Measurements from ENCODE around the gene SKIC3. TPM values are rescaled to one million over a fixed set of nuclear protein-coding genes. Genes with fewer than 3 reads are reported as not detected.

The SKIC3 gene
- total and polyA plus RNA-seq, 7 donors, result 7.2 to 103 (median 55.8) TPM

GRCh38 chr5:95591490-95591901, 36.7 kb upstream of the SKIC3 start:
- H3K9me3 ChIP-seq, result no peaks in the 10 kb centered on the region
- H3K27ac ChIP-seq, result no peak overlapping the region

GRCh38 chr5:95590880-95591279, 36.1 kb upstream of the SKIC3 start:
- Histone ChIP-seq H3K9me3 (no peaks in the 10 kb centered on the region), H3K27me3 (no peaks in the 10 kb centered on the region), H3K27ac (no peak overlapping the region), H3K4me3 (no peak overlapping the region), H3K36me3 (peaks cover 0 to 8% (median 0%) of the 10 kb centered on the region in 4 donors), H3K4me1 (peaks cover 0 to 2% (median 0%) of the 10 kb centered on the region in 4 donors)
- WGBS, 2 donors, result 74 to 91% methylated on average over 1 of the region's 1 CpG
- TF ChIP-seq CTCF (IDR thresholded peaks at IDR 0.05), result no peak
- TF ChIP-seq POLR2AphosphoS5 (IDR thresholded peaks at IDR 0.05), result no peak
- no peak for TF ChIP-seq POLR2A (IDR thresholded peaks at IDR 0.05)
- TF ChIP-seq EP300 (IDR thresholded peaks at IDR 0.05), result no peak
- DNase-seq, result no peak
- intact Hi-C loops (cut with DNase I), result no loop called here

More at GRCh38 chr5:95591490-95591901, 36.7 kb upstream of the SKIC3 start:
- intact Hi-C loops (cut with DNase I), result no loop called here
- WGBS, 2 donors, result 84 to 88% methylated on average over 5 of the region's 5 CpGs
- DNase-seq, result no peak
- Histone ChIP-seq H3K36me3 (peaks cover 0 to 8% (median 0%) of the 10 kb centered on the region in 4 donors), H3K4me1 (peaks cover 0 to 6% (median 0%) of the 10 kb centered on the region in 4 donors), H3K27me3 (no peaks in the 10 kb centered on the region), H3K4me3 (no peak overlapping the region)
- TF ChIP-seq CTCF (IDR thresholded peaks at IDR 0.05) (no peak), POLR2AphosphoS5 (IDR thresholded peaks at IDR 0.05) (no peak), POLR2A (IDR thresholded peaks at IDR 0.05) (no peak), EP300 (IDR thresholded peaks at IDR 0.05) (no peak)

- Histone ChIP-seq H3K27me3 (no peaks in the 10 kb centered on the region), H3K4me1 (no peaks in the 10 kb centered on the region), H3K27ac (no peak overlapping the region), H3K9me3 (no peaks in the 10 kb centered on the region), H3K36me3 (peaks cover 0 to 8% (median 0%) of the 10 kb centered on the region in 4 donors), H3K4me3 (no peak overlapping the region)
- no peak for TF ChIP-seq EP300 (IDR thresholded peaks at IDR 0.05)
- TF ChIP-seq POLR2A (IDR thresholded peaks at IDR 0.05), result no peak
- TF ChIP-seq CTCF (IDR thresholded peaks at IDR 0.05), result no peak
- no peak for TF ChIP-seq POLR2AphosphoS5 (IDR thresholded peaks at IDR 0.05)
- WGBS, 2 donors, result 99 to 100% methylated on average over 1 of the region's 1 CpG
- no peak for DNase-seq
- intact Hi-C loops (cut with DNase I), result no loop called here
Measured at GRCh38 chr5:95583992-95584391, 29.2 kb upstream of the SKIC3 start.

GRCh38 chr5:95581576-95581975, 26.8 kb upstream of the SKIC3 start:
- Histone ChIP-seq H3K27ac (no peak overlapping the region), H3K27me3 (no peaks in the 10 kb centered on the region), H3K9me3 (no peaks in the 10 kb centered on the region), H3K4me3 (no peak overlapping the region), H3K36me3 (peaks cover 0 to 8% (median 0%) of the 10 kb centered on the region in 4 donors), H3K4me1 (no peaks in the 10 kb centered on the region)
- TF ChIP-seq POLR2A (IDR thresholded peaks at IDR 0.05) (no peak), CTCF (IDR thresholded peaks at IDR 0.05) (no peak), POLR2AphosphoS5 (IDR thresholded peaks at IDR 0.05) (no peak), EP300 (IDR thresholded peaks at IDR 0.05) (no peak)
- no peak for DNase-seq
- intact Hi-C loops (cut with DNase I), result no loop called here
- 93 to 96% methylated on average over 2 of the region's 2 CpGs for WGBS, 2 donors

GRCh38 chr5:95572016-95572415, 17.2 kb upstream of the SKIC3 start:
- TF ChIP-seq CTCF (IDR thresholded peaks at IDR 0.05) (no peak), POLR2A (IDR thresholded peaks at IDR 0.05) (no peak)
- Histone ChIP-seq H3K4me1 (no peaks in the 10 kb centered on the region), H3K36me3 (peaks cover 0 to 31% (median 2%) of the 10 kb centered on the region in 4 donors), H3K27ac (no peak overlapping the region), H3K4me3 (no peak overlapping the region), H3K27me3 (no peaks in the 10 kb centered on the region), H3K9me3 (peaks cover 0 to 2% (median 0%) of the 10 kb centered on the region in 4 donors)
- WGBS, 2 donors, result 95 to 96% methylated on average over 2 of the region's 2 CpGs
- intact Hi-C loops (cut with DNase I), result no loop called here
- no peak for DNase-seq

Measured in sigmoid colon (tissue), 7 donors.